Measurements from ENCODE around the gene UBAC2.

GRCh38 chr13:99356262-99357091 is 155.8 kb downstream of the UBAC2 start:
- TF ChIP-seq HDAC2 (IDR thresholded peaks at IDR 0.05; ENCODE audit: borderline replicate concordance in 1 of 2, low read depth in 2 of 2, low read length in 2 of 2) (no peak), CTCF (IDR thresholded peaks at IDR 0.05; ENCODE audit: control extremely low read depth in 1 of 3, insufficient read depth in 1 of 3, low read depth in 1 of 3, low read length in 3 of 3) (no peak), CEBPB (IDR thresholded peaks at IDR 0.05; ENCODE audit: low read depth, low read length) (no peak), SP1 (IDR thresholded peaks at IDR 0.05; ENCODE audit: low read depth, low read length) (no peak), POLR2A (IDR thresholded peaks at IDR 0.05; ENCODE audit: control extremely low read depth in 1 of 2, low read depth in 2 of 2, low read length in 2 of 2) (no peak), YY1 (IDR thresholded peaks at IDR 0.05; ENCODE audit: low read depth, low read length) (no peak)
